T-helper 2 cell treated with Interferon-gamma antibody and Interleukin-4, amounts not matched to agents 100 ng/mL and 5 ng/mL, for 36 hours (primary cell): ENCODE measurements around the gene OR52N2. TPM values are rescaled to one million over a fixed set of nuclear protein-coding genes. Genes with fewer than 3 reads are reported as not detected.

Source experiments
- intact Hi-C: fragments of 100-400 bp; cut with micrococcal nuclease; formaldehyde crosslinking; loops from one replicate; pipeline ENCODE4 v1.15.1; 2023
- total RNA-seq: library from RNA; stranded (reverse); gene quantifications from 2 replicates; pipeline ENCODE4 v1.2.3, GENCODE V29; 2022

OR52N2 gene
- total RNA-seq, result not detected in 2 replicates

DNA sequence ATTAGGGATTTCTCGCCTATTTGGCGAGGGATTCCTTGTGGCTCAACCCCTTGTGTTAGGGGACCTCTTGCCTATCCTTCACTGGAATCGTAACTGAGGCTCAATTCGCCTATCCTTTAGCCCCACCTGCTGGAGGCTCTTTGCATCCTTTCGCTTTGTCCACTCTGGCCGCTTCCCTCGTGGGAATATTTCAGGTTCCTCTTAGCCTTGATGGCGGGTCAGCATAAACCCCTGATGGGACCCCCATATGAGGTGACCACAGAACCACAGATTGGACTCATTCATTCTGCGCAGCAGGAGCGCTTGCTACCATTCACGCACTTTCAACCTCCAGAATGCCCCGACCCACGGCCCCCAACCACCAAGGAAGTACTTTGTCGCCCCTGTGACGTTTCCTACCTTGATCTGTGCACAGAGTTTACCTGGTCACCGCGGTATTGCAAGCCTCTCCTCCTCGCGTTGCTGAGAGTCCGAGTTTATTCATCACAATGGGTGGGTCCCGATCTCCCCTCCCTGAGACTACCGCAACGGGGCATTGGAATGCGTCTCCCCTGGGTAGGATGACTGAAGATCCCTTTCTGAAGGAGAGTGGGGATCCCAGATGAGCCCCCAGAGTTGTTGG lies at the start of gene OR52N2:
Gene OR52N2 (plus strand): TSS at position 425 of the 622 bp plus-strand sequence. CDS start 11,412 bp downstream, outside the sequence.
- intact Hi-C loops, result loop anchor here (1.0 to 2.0 kb wide), 5 partner anchors 124 to 684 kb away; no protein-coding TSS in a partner anchor

GRCh38 chr11:5767056-5767455 lies 41.7 kb upstream of the OR52N2 start:
- intact Hi-C loops, result no loop called here

DNA sequence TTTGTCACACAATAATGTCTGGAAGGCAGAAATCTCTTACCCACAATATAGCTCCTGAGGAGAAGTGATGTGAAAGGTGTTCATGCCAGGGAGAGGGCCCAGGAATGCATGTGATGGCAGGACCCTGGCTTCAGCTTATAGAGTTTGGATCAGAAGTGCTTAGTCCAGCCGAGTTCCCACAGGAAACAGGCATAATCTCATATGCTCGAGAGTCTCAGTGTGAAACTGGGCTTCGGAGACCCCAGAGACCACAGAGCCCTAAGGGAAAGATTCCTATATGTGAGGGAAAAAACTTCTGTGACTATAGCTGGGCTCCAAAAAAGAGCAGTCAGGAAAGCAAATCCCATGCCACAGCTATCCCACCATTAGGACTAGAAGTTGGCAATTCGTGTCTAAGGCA lies 25.5 kb upstream of the OR52N2 start, which contains the start of gene OR52N5:
Gene OR52N5 (minus strand): TSS at position 101 of the 400 bp plus-strand sequence. CDS start 4,721 bp downstream, outside the sequence.
- intact Hi-C loops, result no loop called here

DNA sequence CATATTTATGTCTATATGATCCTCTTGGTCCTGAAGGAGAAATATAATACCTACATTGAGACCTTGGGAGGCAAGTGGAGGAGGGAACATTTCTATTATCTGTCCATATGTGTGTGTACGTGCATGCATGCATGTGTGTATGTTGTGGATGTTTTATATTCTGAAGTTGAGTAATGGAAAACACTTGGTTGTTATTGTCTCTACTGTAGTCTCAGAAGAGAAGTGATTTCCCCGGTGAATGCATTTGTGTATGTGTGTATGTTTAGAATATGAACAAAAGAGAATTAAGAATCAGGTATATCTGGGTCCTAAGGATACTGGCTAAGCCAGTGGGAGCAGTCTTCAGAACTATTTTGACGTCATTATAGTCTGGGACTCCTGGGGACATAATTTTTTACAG lies 17.6 kb upstream of the OR52N2 start, which contains the start of gene OR52N1:
Gene OR52N1 (minus strand): TSS at position 101 of the 400 bp plus-strand sequence. CDS start 2,449 bp downstream, outside the sequence.
- intact Hi-C loops, result no loop called here

DNA sequence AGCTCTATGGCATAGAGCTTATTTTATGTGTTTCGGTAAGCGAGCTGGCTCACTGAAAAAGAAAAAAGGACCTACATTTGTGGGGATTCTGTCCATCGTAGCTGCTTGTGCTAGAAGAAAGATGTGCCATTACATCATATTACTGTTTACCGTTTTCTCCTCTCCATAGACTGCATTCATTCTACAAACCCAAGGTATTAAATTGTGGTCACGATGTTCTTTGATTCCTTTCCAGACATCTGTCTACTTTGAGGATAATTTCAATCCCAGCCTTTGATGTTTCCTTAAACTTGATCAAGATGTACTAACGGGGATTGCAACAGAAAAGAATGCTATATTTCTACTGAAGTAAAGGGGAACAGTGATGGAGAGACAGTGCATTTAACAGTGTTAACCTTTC lies 12.2 kb upstream of the OR52N2 start:
- intact Hi-C loops, result no loop called here

DNA sequence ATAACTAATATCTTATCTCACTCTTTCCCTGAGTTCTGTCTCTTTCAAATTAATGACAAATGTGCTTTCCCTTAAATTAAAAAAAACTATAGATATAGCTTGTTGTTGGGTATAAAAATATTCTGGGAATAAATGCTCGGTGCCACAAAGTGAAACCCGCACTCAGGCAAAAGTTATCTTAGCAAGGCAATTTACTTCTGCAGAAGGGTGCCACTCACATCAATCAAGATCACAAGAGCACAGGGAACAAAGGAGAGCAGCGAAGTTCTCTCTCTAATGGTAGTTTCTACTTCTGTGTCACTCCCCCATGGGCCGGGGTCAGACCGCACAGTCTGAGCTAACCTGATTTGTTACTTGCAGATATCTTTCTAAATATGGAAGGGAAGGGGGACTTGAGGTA lies 4.7 kb upstream of the OR52N2 start:
- intact Hi-C loops, result no loop called here

DNA sequence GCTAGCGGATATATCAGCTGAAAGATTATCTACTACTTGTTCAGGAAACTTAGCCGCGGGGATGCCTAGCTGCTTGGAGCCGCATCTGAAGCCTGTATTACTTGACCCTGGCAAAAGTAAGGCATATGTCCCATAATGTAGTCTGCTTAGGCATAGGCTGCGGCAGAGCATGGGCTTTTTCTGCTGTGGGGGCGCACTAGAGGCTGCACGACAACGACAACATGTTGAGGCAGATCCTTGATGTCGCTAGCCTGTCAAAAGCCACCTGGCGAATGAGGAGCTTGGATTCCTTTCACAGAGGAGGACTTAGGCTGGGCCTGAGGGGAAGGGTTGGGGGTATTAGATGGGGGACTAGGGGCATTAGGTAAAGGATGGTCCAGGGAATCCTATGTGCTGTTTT lies 1.1 kb upstream of the OR52N2 start:
- intact Hi-C loops, result no loop called here

GRCh38 chr11:5809122-5809519 lies 397 bp downstream of the OR52N2 start:
- intact Hi-C loops, result loop anchor here (2.0 kb wide), 1 partner anchor 544 kb away; no protein-coding TSS in a partner anchor

DNA sequence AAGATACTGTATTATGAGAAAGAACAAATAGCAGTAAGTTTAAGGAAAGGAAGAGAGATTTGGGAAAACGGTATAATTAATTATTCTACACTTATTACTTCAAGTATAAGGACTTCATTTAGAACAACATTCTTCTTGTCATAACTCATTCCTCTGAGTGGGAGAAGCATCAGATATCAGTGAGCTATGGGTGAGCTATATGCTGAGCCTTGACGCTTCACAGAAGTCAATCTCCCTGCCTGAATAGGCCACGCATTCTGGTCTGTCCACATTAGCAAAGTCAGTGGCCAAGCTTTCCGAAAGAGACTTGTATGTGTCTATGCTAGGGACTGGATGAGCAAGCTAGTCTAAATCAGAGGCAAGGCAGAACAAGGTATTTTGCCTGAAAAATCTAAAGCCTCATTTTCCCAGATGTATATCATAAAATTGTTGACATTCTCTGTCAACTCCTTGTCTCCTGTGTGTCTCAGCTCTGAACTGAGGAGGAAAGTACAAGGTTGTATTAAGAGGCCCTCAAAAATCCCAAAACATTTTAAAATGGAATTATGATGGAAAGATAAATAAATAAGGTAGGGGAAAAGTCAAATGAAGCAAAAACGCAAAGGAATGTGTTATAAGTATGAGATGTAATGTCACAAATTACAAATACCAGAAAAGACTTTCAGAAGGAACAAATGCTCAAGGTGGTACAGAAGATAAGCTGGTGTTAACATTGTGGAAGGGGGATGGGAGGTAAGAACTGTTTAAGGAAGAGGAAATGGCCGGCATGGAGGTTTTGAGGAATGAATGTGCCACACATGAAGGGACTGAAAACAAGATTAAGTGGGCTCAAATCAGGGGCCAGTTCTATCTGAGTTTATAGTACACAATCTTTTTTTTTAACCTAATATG lies 1.4 kb downstream of the OR52N2 start:
- intact Hi-C loops, result loop anchor here (2.0 kb wide), 1 partner anchor 543 kb away; no protein-coding TSS in a partner anchor

DNA sequence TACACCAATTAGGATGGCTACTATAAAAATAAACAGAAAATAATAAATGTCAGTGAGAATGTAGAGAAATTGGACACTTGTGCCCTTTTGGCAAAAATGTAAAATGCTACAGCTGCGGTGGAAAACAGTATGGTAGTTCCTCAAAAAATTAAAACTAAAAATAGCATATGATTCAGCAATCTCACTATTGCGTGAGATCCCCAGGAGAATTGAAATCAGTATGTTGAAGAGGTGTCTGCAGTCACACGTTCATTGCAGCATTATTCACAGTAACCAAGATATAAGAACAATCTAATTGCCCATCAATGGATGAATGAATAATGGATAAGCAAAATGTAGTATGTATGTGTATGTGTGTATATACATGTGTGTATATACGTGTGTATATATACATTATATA lies 6.8 kb downstream of the OR52N2 start:
- intact Hi-C loops, result no loop called here

DNA sequence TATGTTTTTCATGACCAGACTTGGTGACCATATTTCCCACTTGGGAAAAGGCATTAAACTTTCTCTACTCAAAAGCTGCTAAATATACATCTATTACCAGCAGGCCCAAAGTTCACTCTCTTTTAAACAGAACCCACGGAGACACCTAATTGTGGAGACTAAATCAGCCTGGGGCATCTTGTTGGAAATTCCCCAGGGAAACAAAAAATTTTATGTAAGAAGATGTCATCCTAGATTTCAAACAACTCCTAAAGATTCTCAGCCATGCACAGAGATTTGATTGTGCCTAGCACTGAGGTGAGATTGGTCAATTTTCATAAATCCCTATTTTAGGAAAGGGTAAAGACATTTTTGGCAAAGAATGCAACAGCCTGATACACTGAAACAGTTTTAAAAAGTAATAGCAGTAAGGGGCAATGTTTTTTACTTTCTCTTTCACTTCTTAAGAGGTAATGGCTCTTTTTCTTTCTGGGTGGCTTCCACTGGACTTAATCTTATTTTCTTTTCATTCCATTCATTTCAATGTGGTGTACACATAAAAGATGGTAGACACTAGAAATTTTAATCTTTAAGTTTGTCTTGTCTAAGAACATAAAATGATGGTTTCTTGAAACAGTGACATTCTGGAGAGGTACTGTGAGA lies 9.6 kb downstream of the OR52N2 start:
- intact Hi-C loops, result no loop called here

- intact Hi-C loops, result no loop called here
Observed at GRCh38 chr11:5831196-5831829, 22.6 kb downstream of the OR52N2 start.

- intact Hi-C loops, result no loop called here
Observed at GRCh38 chr11:5833446-5833845, 24.7 kb downstream of the OR52N2 start.

DNA sequence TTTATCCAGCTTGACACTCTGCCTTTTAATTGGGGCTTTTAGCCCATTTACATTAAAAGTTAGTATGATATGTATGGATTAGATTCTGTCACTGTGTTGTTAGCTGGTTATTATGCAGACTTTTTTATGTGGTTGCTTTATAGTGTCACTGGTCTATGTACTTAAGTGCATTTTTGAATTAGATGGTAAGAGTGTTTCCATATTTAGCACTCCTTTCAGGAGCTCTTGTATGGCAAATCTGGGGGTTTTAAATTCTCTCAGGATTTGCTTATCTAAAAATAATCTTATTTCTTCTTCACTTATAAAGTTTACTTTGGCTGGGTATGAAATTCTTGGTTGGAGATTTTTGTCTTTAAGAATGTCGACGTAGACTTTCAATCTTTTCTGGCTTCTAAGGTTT lies 29.0 kb downstream of the OR52N2 start:
- intact Hi-C loops, result no loop called here

DNA sequence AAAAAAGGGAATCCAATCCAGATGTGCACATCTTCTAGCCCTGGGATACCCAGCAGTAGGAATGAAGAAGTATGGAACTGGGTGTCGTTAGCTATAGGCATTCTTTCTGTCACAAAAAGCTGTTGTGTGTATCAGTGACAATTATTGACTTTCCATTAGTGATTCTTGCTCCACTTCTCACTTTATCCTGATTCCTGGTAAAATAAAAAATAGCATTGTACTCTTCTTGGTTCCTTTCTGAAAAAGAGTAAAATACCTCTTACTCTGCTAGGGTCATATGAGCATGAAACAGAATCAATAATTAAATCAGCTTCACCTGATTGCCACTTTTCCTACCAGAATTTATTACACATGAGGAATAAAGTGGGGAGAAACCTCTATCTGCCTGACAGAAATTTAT lies 33.1 kb downstream of the OR52N2 start, which contains the start of gene OR52E6:
Gene OR52E6 (minus strand): TSS at position 101 of the 400 bp plus-strand sequence. CDS start 0 bp downstream, at position 101.
- intact Hi-C loops, result no loop called here

DNA sequence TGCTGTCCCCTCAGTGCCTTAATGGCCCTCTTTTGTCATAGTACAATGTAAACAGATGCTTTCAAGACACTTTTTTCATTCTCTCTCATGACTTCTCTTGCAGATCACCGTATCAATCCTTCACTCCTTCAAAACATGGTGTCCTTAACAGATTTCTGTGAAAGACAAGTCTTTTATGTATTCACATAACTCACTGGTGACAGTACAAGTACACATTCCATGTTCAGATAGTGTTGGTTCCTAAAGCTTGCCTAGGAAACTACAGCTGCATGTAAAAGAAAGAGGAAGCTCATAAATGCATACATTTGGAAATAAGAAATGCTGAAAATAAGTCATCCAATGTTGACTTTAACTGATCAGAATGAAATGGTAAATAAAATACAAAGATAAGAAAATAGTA lies 38.0 kb downstream of the OR52N2 start:
- intact Hi-C loops, result no loop called here

DNA sequence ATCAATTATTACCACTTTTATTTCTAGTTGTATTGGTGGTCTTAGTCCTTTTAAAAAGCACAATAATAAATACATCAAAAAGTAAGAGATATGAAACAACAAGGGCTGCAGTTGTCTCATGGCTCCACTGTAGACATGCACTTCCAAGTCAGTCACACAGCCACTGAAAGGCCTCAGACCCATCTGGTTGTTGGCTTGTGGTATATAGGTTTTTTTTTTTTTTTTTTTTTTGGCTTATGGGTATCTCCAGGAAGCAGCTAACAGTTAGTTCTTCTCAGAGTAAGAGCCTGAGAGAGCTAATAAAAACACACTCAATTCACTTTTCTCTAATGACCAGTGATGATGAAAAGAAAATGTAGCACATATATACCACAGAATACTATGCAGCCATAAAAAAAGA lies 39.0 kb downstream of the OR52N2 start:
- intact Hi-C loops, result no loop called here

DNA sequence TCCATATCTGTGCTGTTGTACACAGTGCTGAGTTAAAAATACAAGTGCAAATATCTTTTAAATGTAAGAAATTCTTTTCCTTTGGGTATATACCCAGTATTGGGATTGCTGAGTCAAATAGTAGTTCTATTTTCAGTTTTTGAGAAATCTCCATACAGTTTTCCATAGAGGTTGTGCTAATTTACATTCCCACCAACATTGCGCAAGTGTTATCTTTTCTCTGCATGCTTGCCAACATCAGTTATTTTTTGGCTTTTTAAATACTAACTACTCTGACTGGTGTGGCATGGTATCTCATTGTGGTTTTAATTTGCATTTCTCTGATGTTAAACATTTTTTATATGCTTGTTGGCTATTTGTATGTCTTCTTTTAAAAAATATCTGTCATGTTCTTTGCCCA lies 42.3 kb downstream of the OR52N2 start:
- intact Hi-C loops, result no loop called here

GRCh38 chr11:5857590-5857989 lies 48.9 kb downstream of the OR52N2 start, which contains the start of gene OR52E8:
TSS of gene OR52E8 (minus strand) at chr11:5857690. CDS start at chr11:5857690, 0 bp downstream.
- intact Hi-C loops, result no loop called here

GRCh38 chr11:5865826-5866225 lies 57.1 kb downstream of the OR52N2 start:
- intact Hi-C loops, result no loop called here
